ENCODE data around the gene ATP6AP1.
"Not testable (repeated sequence)": the region's sequence is repeated elsewhere in the genome, so short reads cannot be mapped to it uniquely, and the experiment has no call there.

Gene ATP6AP1

GRCh38 chrX:154428176-154429171 lies at the start of gene ATP6AP1:
TSS of gene ATP6AP1 (plus strand) at chrX:154428677. CDS start at chrX:154428693, 16 bp downstream.
- DNase-seq = peak; percentile 90 to 91

- DNase-seq = peak; percentile 98 to 99
These were observed 49.5 kb upstream of the ATP6AP1 start, which contains the start of gene EMD for GRCh38 chrX:154378799-154379568. TSS of gene EMD (plus strand) at chrX:154379295. CDS start at chrX:154379485, 190 bp downstream.

DNA sequence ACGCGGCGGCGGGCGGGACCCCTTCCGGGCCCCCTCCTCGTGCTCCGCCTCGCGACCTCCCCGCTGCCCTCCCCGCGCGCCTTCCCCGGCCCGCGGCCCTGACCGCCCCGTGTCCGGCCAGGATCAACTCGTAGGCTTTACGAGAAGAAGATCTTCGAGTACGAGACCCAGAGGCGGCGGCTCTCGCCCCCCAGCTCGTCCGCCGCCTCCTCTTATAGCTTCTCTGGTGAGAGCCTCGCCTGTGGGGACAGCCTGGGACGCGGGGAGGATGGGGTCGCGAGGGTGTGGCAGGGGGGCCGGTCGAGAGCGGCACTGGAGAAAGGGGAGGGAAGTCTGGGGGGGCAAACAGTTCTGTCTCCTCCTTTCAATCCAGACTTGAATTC lies 48.9 kb upstream of the ATP6AP1 start:
- no peak for DNase-seq

- DNase-seq = peak in 1 of 2 donors; percentile 0
These were observed 48.3 kb upstream of the ATP6AP1 start for GRCh38 chrX:154380153-154380552.

GRCh38 chrX:154380787-154381186 lies 47.7 kb upstream of the ATP6AP1 start:
- no peak for DNase-seq

DNA sequence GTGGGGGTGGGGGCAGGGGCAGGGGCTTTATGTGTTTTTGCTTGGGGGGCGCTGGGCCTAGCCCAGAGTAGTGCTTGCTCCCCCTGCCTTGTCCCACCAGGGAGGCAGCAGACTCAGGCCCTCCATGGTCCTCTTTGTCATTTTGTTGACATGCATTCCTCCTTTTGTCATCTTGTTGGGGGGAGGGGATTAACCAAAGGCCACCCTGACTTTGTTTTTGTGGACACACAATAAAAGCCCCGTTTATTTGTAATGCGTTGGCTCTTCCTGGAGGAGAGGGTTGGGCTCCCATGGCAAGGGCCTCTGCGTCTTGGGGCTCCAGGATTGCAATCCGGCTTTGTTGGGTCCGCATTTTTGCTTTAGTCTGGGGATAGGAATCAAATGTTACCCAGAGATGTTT lies 47.2 kb upstream of the ATP6AP1 start:
- no peak for DNase-seq

DNA sequence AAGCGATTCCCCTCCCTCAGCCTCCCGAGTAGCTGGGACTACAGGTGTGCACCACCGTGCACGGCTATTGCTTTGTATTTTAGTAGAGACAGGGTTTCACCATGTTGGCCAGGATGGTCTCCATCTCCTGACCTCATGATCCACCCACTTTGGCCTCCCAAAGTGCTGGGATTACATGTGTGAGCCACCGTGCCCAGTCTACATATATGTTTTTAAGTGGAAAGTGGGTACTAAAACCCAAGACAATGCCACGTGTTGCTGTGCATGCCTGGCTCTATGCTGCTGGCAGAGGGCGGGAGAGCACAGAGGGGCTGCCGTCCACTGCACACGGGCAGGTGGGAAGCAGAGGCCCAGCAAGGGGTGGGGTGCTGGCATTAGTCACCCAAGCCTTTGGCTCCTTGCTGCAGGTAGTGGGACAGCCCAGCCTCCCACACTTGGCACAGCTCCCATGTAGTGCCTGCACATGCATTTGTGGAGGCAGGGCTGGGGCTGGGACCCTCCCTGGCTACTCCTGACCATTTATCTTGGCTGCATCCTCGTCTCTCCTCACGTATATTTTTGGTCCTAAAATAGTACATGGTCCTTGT lies 45.9 kb upstream of the ATP6AP1 start:
- DNase-seq = peak in 1 of 2 donors; percentile 0

DNA sequence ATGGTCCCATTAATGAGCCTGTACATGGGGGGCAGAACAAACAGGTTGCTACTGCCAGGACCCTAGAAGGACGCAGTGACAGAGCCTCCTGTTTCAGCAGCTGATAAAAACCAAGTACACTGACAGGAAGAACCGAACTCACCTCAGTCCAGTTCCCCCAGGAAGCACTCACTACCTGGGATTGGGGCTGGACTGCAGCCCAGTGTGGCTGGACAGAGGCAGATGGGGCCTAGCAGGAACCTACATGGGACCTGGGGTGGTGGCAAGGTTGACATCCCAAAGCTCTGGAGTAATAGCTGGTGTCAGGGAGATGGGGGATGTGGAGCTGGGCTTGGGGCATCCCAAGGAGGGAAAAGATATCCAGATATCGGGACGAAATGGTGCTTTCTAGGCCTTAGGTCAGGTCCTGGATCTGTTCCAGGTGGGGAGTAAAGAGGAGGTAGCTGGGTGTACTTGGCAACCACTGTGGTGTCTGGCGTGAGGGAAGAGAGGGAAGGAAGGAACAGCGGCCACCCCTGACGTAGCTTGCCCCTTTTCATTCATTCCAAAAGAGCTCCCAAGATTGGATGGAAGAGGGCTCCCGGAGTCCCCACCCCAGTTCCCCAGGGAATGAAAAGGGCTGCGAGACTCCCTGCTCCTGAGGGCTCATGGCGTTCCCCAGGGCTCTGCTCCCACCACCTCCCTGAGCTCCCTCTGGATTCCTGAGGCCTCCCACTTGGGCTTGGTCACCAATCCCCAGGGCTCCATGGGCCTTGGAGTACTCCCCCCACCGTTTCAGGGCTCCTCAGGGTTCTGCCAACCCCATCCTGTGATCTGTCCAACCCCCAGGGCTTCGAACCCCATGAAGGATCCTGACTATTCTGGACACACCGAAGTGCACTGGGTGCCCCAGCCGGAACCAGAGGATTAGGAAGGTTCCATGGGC lies 44.9 kb upstream of the ATP6AP1 start:
- DNase-seq = peak in 1 of 2 donors; percentile 0

DNA sequence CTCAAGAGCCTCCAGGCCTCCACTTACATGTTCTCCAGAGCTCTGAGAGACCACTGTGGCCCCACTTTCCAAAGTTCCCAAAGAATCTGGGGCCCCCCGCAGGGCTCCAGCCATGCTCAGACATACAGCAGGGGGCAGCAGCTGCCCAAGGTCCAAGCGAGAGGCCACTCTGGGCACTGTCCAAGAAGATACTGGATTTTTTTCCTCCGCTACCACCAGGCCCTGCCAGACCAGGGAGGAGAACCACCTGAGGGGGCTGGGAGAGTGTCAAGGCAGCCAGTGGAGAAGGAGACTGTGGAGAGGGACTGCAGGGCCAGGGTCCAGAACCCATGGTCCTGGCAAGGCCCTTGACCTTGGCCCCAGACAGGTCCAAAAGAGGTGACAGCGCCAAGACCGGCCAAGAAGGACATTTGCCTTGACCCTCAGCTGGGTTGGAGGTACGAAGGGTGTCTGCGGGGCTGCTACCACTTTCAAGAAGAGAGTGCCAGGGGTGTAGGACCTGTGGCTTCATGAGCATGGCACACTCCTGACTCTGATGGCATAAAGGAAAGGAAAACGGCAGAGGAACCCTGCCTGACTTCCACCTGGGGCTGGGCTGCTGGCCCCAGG lies 44.1 kb upstream of the ATP6AP1 start:
- no peak for DNase-seq

DNA sequence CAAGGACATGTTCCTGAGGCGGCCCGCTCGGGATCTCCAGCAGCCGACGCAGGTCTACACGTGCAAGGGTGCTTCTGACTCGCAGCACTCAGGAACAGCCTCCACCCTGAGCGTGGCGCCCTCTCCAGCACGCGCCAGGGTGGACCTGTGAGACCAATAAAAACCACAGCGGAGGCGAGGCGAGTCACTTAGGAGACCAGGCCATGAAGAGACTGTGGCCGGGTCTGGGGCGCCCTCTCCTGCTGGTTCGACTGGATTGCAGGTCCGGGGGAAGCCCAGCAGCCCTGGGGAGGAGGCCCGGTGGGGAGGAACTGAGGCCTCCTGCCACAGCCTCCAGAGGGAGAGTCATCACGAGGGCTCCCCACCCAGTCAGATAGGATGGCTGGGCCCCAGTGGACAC lies 40.4 kb upstream of the ATP6AP1 start:
- not testable (repeated sequence) for DNase-seq

GRCh38 chrX:154388649-154389048 lies 39.8 kb upstream of the ATP6AP1 start:
- not testable (repeated sequence) for DNase-seq

DNA sequence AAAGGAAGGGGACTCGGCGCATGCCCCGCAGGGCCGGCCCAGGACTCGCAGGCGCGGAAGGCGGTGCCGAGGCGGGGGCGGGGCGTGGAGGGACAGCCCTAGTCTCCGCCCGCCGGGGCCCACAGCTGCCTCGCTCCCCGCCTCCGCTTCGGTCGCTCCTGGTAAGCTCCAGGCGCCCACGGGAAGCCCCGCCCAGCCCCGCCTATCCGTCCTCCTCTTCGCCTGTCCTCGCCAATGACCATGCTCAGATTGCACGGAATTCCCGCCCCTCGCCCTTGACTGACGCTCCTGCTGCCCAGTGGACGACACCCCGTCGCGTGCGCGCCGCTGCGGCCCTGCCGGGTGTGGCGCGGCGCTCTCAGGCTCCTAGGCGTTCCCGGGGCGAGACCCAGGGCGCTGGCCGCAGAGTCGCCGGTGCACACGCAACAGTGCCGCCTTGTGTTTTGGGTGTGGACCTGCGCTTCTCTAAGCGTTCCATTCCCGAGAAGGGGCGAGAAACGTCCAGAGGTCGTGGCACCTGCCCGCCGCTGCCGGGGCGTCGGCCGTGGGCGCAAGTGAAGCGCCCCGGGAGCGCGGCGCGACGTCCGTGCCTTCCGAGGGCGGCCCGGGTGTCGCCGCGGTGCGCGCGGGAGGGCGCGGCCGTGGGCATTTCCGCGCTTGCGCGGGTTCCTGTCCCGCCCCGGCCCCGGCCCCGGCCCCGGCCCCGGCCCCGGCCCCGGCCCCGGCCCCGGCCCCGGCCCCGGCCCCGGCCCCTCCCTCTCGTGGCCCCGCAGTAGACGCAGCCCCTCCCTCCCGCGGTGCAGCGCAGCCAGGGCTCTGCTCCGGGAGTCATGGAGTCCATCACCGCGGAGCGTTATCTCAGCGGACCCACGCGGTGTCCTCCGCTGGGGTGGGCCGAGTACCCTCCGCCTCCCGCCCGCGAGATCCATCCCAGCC lies 38.4 kb upstream of the ATP6AP1 start:
- DNase-seq = peak; percentile 47 to 58

DNA sequence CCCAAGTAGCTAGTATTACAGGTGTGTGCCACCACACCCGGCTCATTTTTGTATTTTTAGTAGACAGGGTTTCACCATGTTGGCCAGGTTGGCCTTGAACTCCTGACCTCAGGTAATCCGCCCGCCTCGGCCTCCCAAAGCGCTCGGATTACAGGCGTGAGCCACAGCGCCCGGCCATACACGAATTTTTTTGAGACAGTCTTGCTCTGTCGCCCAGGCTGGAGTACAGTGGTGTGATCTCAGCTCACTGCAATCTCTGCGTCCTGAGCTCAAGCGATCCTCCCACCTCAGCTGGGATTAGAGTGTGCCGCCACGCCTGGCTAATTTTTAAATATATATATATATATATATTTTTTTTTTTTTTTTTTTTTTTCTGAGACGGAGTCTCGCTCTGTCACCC lies 32.1 kb upstream of the ATP6AP1 start:
- not testable (repeated sequence) for DNase-seq

DNA sequence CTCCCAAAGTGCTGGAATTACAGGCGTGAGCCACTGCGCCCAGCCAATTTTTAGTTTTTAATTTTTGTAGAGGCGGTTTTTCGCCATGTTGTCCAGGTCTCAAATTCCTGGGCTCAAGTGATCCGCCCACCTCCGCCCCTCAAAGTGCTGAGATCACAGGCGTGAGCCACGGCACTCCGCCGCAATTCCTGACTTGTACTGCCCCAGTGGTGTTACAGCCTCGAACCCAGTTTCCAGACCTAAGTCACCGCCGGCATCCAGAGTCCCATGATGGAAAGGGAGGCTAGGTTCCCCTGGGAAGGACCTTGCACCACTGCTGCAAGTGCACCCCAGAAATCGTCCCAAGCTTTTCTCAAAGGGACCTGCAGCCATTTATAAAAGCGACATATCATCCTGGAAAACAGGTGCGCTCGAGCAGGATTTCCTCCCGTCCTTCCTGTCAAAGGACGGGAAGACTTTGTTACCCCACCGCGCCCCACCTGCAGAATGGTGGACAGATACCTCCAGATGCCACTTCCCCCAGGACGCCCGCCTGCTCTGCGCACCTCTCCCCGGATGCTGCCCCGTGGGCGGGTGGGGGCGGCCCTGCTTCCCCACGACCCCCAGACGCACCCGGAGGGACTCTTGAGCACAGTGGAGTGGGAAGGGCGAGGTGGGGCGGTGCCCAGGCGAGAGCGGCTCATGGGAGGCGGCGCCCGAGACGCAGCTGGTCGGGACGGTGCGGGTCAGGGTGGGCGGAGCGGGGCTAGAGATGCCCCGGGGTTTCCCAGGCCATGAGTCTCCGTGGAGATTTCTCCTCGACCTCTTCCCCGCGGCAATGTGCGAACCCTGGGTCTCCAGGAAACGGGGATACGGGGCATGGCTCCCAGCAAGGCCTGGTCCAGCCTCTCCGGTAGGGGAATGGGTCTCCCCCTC lies 31.2 kb upstream of the ATP6AP1 start:
- peak; percentile 62 to 71 for DNase-seq

DNA sequence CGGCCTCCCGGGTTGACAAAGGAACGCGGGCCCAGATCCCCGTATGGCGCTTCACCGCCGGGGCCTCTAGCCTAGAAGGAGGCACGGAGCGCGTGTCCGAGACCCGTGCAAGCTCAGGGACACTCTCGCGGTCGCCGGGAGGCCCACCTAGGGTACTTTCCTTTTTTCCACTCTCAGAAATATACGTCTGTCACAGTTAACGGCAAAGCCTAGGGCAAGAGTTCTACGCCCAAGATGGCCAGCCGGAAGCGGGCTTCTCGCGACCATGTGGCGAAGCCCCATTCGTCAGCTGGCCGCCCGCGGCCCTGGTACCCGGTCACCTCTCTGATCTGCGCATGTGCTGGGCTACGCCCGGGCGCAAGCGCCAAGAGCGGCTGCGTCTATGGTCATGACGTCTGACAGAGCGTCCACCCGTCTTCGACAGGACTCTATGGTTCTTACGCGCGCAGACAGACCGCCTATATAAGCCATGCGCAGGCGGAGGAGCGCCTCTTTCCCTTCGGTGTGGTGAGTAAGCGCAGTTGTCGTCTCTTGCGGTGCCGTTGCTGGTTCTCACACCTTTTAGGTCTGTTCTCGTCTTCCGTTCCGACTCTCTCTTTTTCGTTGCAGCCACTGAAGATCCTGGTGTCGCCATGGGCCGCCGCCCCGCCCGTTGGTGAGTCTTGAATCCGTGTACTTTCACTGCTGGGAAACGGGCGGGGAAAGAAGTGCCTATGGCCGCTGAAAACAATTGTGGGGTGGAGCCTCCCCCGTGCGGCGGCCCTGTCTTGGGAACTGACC lies 30.4 kb upstream of the ATP6AP1 start, which contains the start of gene RPL10:
Gene RPL10, plus strand, starts transcription at position 490 of the 780 bp plus-strand sequence. Its CDS starts 143 bp downstream, at position 633.
- peak; percentile 95 to 97 for DNase-seq

DNA sequence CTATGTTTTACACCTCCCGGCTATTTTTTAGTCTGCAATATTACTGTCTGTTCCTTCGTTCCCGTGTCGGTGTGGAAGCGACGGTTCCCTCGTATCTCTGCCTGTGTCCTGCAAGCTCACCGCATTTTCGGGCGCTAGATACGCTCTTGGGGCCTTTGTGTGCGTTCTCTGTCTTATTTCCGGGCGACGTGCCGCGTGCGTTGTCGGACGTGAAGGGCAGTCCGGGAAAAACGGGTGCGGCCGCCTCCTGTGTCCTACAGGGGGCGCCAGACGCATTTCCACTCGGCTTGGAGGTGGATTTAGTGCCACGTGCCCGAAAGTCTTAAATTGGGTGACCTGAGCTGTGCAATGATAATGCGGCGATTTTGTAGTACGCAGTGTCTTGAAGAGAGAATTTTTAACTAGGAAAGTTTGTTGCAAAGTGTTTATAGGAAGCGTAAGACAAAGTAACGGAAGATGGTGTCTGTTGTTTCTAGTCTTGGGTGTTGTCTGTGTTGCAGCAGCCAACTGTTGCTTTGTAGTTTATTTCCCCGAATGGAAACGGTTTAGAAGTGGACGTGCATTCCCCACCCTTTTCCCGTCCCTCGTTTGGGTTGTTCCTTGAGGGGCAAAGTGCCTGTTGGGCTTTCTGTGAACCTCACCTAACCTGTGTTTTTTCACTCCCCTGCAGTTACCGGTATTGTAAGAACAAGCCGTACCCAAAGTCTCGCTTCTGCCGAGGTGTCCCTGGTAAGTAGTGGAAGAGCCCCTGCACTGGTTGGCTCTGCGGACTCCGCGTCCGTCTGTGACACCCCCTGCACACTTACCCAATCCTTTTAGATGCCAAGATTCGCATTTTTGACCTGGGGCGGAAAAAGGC lies 29.6 kb upstream of the ATP6AP1 start:
- DNase-seq = peak; percentile 87 to 88
